ENCODE data around the gene GUSB. TPM values are rescaled to one million over a fixed set of nuclear protein-coding genes. Genes with fewer than 3 reads are reported as not detected.
"Not testable (repeated sequence)": the region's sequence is repeated elsewhere in the genome, so short reads cannot be mapped to it uniquely, and the experiment has no call there.

Gene GUSB
- total and polyA plus RNA-seq, 2 donors from 2014 or later, result 60.1 to 61.8 TPM

DNA sequence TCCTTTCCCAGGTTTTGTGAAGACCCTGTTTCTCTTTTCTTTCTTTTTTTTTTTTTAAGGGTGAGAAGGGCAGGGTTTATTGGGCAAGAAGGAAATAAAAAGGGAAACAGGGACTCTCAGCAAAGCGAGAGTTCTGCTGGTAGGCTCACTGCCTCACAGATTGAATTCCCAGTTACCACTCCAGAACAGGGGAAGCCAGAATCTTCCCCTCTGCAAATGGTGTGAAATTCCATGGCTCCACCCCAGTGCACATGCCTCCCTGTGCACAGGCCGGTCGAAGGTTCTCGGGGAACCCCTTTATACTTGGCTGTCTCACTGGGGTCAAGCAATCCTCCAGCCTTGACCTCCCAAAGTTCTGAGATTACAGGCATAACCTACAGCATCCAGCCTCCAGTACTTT lies 10.5 kb upstream of the GUSB start:
- FAIRE-seq (no peak), DNase-seq (peak in 4 of 5 donors; percentile 16 to 70 (median 54))
- H3K27me3 ChIP-seq (ENCODE audit: control insufficient read depth, insufficient read depth, low read length), result no peaks in the 10 kb centered on the region
- H3K4me1 ChIP-seq (ENCODE audit: control insufficient read depth in 2 of 3, insufficient read depth in 2 of 3, low read depth in 1 of 3, low read length in 3 of 3), result peaks cover 0 to 4% (median 0%) of the 10 kb centered on the region in 3 donors
- H3K9ac ChIP-seq (ENCODE audit: low read length in 3 of 3), result no peak overlapping the region
- H3K4me3 ChIP-seq (ENCODE audit: low read length in 3 of 3), result no peak overlapping the region
- TF ChIP-seq CTCF (IDR thresholded peaks at IDR 0.05; ENCODE audit: borderline replicate concordance, extremely low read depth, insufficient read depth), result no peak
- H3K36me3 ChIP-seq (ENCODE audit: control insufficient read depth in 2 of 3, insufficient read depth in 3 of 3, low read length in 3 of 3), result no peaks in the 10 kb centered on the region
- H3K9me3 ChIP-seq (ENCODE audit: control insufficient read depth in 2 of 3, insufficient read depth in 1 of 3, low read length in 3 of 3), result no peaks in the 10 kb centered on the region
- intact Hi-C loops (cut with DNase I), result no loop called here
- no peak overlapping the region for H3K27ac ChIP-seq (ENCODE audit: low read depth in 2 of 2, low read length in 2 of 2)

GRCh38 chr7:65991829-65992228 lies 9.8 kb upstream of the GUSB start:
- not testable (repeated sequence) for FAIRE-seq; H3K27ac ChIP-seq (ENCODE audit: low read depth in 2 of 2, low read length in 2 of 2); DNase-seq

DNA sequence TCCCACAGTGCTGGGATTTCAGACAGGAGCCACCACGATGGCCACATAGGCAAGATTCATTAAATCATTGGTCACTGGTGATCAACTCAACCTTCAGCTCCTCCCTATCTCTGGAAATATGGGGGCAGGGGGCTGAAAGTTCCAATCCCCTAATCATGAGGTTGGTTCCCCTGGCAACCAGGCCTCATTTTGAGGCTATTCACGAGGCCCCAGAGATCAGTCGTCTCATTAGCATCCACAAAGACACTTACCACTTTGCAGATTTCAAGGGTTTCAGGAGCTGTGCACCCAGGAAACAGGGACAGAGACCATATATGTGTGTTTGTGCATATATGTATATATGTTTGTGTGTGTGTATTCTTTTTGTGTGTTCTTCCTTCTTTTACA lies 7.7 kb upstream of the GUSB start:
- no peak for FAIRE-seq
- Histone ChIP-seq H3K9me3 (ENCODE audit: control insufficient read depth in 2 of 3, insufficient read depth in 1 of 3, low read length in 3 of 3) (no peaks in the 10 kb centered on the region), H3K27me3 (ENCODE audit: control insufficient read depth, insufficient read depth, low read length) (no peaks in the 10 kb centered on the region), H3K4me3 (ENCODE audit: low read length in 3 of 3) (no peak overlapping the region), H3K27ac (ENCODE audit: low read depth in 2 of 2, low read length in 2 of 2) (no peak overlapping the region), H3K36me3 (ENCODE audit: control insufficient read depth in 2 of 3, insufficient read depth in 3 of 3, low read length in 3 of 3) (no peaks in the 10 kb centered on the region), H3K9ac (ENCODE audit: low read length in 3 of 3) (no peak overlapping the region), H3K4me1 (ENCODE audit: control insufficient read depth in 2 of 3, insufficient read depth in 2 of 3, low read depth in 1 of 3, low read length in 3 of 3) (peaks cover 0 to 4% (median 0%) of the 10 kb centered on the region in 3 donors)
- no peak for TF ChIP-seq CTCF (IDR thresholded peaks at IDR 0.05; ENCODE audit: borderline replicate concordance, extremely low read depth, insufficient read depth)
- intact Hi-C loops (cut with DNase I), result no loop called here
- DNase-seq, result peak in 1 of 5 donors; percentile 22

More at GRCh38 chr7:65991829-65992228, 9.8 kb upstream of the GUSB start:
- H3K36me3 ChIP-seq (ENCODE audit: control insufficient read depth in 2 of 3, insufficient read depth in 3 of 3, low read length in 3 of 3); H3K9ac ChIP-seq (ENCODE audit: low read length in 3 of 3); intact Hi-C loops (cut with DNase I); H3K9me3 ChIP-seq (ENCODE audit: control insufficient read depth in 2 of 3, insufficient read depth in 1 of 3, low read length in 3 of 3); H3K4me3 ChIP-seq (ENCODE audit: low read length in 3 of 3); H3K27me3 ChIP-seq (ENCODE audit: control insufficient read depth, insufficient read depth, low read length); H3K4me1 ChIP-seq (ENCODE audit: control insufficient read depth in 2 of 3, insufficient read depth in 2 of 3, low read depth in 1 of 3, low read length in 3 of 3): not testable (repeated sequence)

DNA sequence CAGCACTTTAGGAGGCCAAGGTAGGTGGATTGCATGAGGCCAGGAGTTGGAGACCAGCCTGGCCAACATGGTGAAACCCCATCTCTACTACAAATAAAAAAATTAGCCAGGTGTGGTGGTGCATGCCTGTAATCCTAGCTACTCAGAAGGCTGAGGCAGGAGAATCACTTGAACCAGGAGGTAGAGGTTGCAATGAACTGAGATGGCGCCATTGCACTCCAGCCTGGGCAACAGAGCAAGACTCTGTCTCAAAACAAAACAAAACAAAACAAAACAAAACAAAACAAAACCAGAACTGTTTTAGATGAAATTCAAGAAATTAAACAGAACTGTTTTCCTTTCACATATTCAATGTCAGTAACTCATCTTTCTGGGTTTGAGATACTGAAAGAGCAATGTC lies 6.5 kb upstream of the GUSB start:
- H3K4me3 ChIP-seq (ENCODE audit: low read length in 3 of 3); H3K27me3 ChIP-seq (ENCODE audit: control insufficient read depth, insufficient read depth, low read length); FAIRE-seq; H3K9ac ChIP-seq (ENCODE audit: low read length in 3 of 3); H3K36me3 ChIP-seq (ENCODE audit: control insufficient read depth in 2 of 3, insufficient read depth in 3 of 3, low read length in 3 of 3); H3K27ac ChIP-seq (ENCODE audit: low read depth in 2 of 2, low read length in 2 of 2); H3K4me1 ChIP-seq (ENCODE audit: control insufficient read depth in 2 of 3, insufficient read depth in 2 of 3, low read depth in 1 of 3, low read length in 3 of 3); H3K9me3 ChIP-seq (ENCODE audit: control insufficient read depth in 2 of 3, insufficient read depth in 1 of 3, low read length in 3 of 3); intact Hi-C loops (cut with DNase I): not testable (repeated sequence)
- DNase-seq, result peak in 1 of 5 donors; percentile 7

DNA sequence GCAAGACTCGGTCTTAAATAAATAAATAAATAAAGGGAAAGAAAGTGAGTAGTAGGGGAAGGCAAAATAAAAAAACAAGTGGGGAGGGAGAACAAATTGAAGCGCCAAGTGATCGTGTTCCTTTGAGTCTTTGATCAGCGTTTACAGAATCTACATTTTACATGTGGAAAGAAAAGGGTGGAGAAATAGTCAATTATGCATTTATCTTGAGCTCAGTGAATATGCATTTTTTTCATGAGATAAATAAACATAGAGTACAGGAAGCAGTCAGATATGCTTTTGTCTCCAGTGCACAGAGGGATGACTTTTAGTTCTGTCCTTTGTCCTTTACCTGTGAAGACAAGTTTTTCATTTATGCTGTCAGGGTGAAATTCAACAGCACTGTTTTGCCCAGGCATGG lies 6.1 kb upstream of the GUSB start:
- TF ChIP-seq CTCF (IDR thresholded peaks at IDR 0.05; ENCODE audit: borderline replicate concordance, extremely low read depth, insufficient read depth), result no peak
- FAIRE-seq, result no peak

More for the DNA sequence above, 6.1 kb upstream of the GUSB start:
- H3K36me3 ChIP-seq (ENCODE audit: control insufficient read depth in 2 of 3, insufficient read depth in 3 of 3, low read length in 3 of 3), result no peaks in the 10 kb centered on the region
- H3K9ac ChIP-seq (ENCODE audit: low read length in 3 of 3), result no peak overlapping the region
- intact Hi-C loops (cut with DNase I), result no loop called here
- H3K4me3 ChIP-seq (ENCODE audit: low read length in 3 of 3), result no peak overlapping the region
- H3K27ac ChIP-seq (ENCODE audit: low read depth in 2 of 2, low read length in 2 of 2), result no peak overlapping the region
- no peaks in the 10 kb centered on the region for H3K9me3 ChIP-seq (ENCODE audit: control insufficient read depth in 2 of 3, insufficient read depth in 1 of 3, low read length in 3 of 3)
- H3K4me1 ChIP-seq (ENCODE audit: control insufficient read depth in 2 of 3, insufficient read depth in 2 of 3, low read depth in 1 of 3, low read length in 3 of 3), result peaks cover 0 to 4% (median 0%) of the 10 kb centered on the region in 3 donors
- no peak for DNase-seq
- no peaks in the 10 kb centered on the region for H3K27me3 ChIP-seq (ENCODE audit: control insufficient read depth, insufficient read depth, low read length)
